Hepatocyte (in vitro differentiated cells): ENCODE data around the gene GPHN.

ENCODE experiments used
- CTCF ChIP-seq: fragments of 200-600 bp; sonication (generic); IDR thresholded peaks from 2 replicates; pipeline ENCODE4 v1.5.1; 2016; ENCODE audit warnings: antibody characterized with exemption, mild to moderate bottlenecking; ENCODE audit not compliant: poor library complexity
- EZH2 ChIP-seq: fragments of 200-600 bp; sonication (generic); IDR thresholded peaks from 2 replicates; pipeline ENCODE4 v1.6.1; 2016; ENCODE audit warnings: antibody characterized with exemption, mild to moderate bottlenecking, borderline replicate concordance
- EZH2phosphoT487 ChIP-seq: fragments of 200-600 bp; sonication (generic); IDR thresholded peaks from one replicate; pipeline ENCODE4 v1.6.1; 2018; ENCODE audit warnings: antibody characterized with exemption, mild to moderate bottlenecking, low read depth, moderate library complexity; ENCODE audit not compliant: unreplicated experiment, severe bottlenecking

- TF ChIP-seq CTCF (peak; percentile 36), EZH2 (no peak), EZH2phosphoT487 (no peak)
Measured at GRCh38 chr14:67137744-67138371, 629.9 kb downstream of the GPHN start.
